Stimulated activated naive CD4-positive, alpha-beta T cell treated with Interleukin-2 at 50 U/mL for 16 hours (primary cell): ENCODE data around the gene FOXR1.
A peak's percentile ranks its signal among the peaks of the same experiment; 100 is the strongest.
"Not testable (repeated sequence)": the region's sequence is repeated elsewhere in the genome, so short reads cannot be mapped to it uniquely, and the experiment has no call there.

ENCODE experiments used
- DNase-seq: peaks from one replicate; lab custom pipeline; 2025; lab: John Stamatoyannopoulos, UW

The FOXR1 gene

DNA sequence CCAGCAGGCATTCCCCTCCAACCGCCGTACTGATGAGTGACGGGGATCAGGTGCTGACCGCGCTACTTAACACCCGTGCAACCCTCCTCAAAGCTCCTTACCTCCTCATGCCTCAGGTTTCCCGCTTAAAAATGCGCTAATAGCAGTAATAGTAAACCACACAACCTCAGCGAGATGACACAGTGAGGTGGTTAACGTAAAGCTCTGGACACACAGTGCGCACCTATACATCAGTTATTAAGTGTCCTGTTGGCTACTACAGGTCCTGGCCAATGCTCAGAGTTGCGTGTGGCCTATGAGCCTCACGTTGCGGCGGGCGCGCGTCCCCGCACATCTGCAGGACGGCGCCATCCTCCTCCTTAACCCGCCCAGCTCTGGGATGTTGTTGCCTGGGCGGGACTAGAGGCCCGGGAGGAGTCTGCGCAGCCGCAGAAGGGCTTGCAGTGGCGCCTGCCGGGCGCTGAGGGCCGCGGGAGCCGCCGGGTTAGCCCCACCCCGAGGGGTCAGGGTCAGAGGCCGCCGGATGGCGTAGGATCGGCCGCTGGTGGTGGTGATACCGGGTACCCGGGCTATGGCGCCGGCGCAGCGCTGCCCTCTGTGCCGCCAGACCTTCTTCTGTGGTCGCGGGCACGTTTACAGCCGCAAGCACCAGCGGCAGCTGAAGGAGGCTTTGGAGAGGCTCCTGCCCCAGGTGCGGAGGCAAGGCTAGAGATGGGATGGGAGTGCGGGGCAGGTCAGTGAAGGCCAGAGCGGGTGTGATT lies 26.2 kb downstream of the FOXR1 start, which contains the start of gene CENATAC:
Gene CENATAC (plus strand): TSS at position 512 of the 761 bp plus-strand sequence. CDS start 60 bp downstream, at position 572.
- peak; percentile 94 for DNase-seq

- DNase-seq: peak; percentile 9
These were observed 26.8 kb downstream of the FOXR1 start for GRCh38 chr11:118998388-118998717.

DNA sequence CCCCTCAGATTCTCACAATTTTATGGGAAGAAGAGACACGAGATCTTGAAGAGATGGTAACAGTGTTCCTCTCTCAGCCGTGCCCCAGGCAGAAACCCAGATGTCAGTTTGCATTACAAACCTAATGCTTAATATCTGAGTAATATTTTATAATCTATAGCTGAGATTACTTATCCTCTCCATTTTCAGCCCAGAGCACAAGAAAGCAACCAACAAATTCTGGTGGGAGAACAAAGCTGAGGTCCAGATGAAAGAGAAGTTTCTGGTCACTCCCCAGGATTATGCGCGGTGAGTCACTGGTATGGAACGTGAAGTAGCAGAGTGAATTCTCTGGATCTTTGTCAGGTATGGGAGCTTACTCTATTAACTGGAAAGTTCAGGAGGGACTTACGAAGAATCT lies 27.3 kb downstream of the FOXR1 start:
- DNase-seq: no peak

DNA sequence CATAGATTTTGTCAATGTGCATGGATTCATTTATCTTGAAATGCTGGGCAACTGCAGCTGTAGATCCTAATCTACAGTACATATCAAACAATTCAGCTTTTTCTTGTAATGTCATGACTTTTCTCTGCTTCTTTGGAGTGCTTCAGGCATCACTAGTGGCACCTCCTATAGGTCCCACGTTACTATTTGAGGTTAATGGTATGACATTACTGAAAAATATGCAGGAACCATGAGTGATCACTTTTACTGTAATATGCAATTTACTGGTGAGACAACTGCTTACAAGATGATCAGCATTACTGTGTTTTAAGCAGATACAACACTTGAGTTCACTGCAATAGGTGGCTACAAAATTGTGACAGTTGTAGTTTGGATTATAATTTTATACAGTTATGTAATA lies 29.3 kb downstream of the FOXR1 start:
- DNase-seq: no peak

DNA sequence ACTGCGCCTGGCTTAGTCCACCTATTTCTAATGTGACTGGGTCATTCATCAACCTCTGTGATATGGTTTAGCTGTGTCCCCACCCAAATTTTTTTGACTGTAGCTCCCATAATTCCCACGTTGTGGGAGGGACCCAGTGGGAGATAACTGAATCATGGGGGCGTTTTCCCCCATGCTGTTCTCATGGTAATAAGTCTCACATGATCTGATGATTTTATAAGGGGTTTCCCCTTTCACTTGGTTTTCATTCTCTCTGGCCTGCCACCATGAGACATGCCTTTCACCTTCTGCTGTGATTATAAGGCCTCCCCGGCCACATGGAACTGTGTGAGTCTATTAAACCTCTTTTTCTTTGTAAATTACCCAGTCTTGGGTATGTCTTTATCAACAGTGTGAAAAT lies 35.1 kb downstream of the FOXR1 start:
- DNase-seq: no peak

DNA sequence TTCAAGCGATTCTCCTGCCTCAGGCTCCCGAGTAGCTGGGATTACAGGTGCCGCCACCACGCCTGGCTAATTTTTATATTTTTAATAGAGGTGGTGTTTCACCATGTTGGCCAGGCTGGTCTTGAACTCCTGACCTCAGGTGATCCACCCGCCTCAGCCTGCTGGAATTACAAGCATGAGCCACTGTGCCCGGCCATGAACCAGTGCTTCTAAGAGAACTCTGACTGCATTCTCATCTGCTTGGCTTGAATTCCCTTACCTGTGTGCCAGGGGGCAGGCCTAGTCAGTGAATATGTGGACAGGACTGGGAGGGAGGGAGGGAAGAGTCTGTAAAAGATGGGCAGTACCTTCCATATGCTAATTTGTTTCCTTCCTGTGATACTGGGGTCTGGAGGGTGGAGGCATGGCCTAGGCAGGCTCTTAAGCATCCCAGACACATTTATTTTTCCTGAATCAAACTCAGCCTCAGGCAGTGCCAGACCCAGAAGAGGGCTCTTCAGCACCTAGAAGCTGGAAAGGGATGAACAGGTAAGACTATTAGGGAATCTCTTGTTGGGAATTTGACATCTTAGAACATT lies 40.0 kb downstream of the FOXR1 start:
- no peak for DNase-seq

GRCh38 chr11:119012629-119013170 lies 41.1 kb downstream of the FOXR1 start:
- no peak for DNase-seq

GRCh38 chr11:119014209-119014924 lies 42.8 kb downstream of the FOXR1 start:
- DNase-seq: no peak

GRCh38 chr11:119015054-119015611 lies 43.6 kb downstream of the FOXR1 start:
- no peak for DNase-seq

- DNase-seq: no peak
These were observed 44.9 kb downstream of the FOXR1 start for GRCh38 chr11:119016216-119017009.

DNA sequence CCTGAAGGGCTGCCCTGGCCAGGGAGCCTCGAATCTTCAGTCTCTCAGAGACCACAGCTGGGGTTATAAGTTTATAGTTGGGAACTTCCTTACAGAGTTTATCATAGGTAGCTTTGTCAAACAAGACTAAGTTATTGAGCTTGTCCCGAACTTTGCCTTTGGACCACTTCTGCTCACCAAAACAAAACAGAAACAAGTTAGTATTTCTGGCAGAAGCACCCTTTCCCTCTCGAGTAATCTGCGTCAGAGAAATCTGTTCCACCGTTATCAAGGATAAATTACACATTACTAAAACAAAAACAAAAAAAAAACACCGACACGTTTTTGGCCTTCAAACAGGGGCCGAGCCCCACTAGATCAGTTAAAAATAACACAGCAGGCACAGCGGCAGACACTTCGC lies 45.8 kb downstream of the FOXR1 start:
- DNase-seq: not testable (repeated sequence)

DNA sequence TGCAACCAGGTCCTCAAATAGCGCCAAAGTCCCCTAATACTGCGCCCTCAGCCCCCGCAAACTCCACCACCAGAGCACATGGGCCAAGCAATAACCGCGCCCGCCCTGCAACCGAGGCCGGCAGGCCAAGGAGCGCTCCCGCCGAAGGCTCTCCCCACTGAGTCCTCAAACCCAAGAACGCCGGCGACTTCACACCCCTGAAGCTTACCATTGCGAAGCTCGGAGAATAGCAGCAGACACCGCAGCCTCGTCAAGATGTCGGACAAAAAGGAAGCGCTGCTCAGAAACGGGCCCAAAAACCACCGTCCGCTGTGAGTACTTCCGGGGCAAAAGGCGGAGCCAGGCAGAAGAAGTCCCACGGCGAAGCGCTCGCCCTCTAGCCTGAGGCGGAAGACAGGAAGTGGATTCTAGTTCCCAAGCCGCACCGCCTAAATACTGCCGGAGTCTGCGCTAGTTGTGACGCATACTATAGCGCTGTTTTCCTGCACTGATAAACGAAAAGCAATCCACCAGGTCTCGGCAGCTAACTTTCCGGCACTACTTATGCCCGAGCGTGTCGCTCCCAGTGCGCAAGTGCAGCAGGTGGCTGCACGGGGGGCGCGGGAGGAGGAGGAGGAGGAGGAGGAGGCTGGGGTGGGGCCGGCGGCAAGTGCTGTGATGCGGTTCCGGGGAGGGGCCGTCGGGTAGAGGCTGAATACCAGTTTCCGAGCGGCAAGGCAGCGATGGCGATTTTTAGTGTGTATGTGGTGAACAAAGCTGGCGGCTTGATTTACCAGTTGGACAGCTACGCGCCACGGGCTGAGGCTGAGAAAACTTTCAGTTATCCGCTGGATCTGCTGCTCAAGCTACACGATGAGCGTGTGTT lies 46.7 kb downstream of the FOXR1 start, which contains the start of the genes RPS25 and TRAPPC4:
Gene RPS25 (minus strand): TSS at position 270 of the 865 bp plus-strand sequence. CDS start 59 bp downstream, at position 211.
Gene TRAPPC4 (plus strand): TSS at position 693 of the 865 bp plus-strand sequence. CDS start 30 bp downstream, at position 723.
- peak; percentile 97 for DNase-seq

GRCh38 chr11:119019996-119020395 lies 48.4 kb downstream of the FOXR1 start:
- no peak for DNase-seq

DNA sequence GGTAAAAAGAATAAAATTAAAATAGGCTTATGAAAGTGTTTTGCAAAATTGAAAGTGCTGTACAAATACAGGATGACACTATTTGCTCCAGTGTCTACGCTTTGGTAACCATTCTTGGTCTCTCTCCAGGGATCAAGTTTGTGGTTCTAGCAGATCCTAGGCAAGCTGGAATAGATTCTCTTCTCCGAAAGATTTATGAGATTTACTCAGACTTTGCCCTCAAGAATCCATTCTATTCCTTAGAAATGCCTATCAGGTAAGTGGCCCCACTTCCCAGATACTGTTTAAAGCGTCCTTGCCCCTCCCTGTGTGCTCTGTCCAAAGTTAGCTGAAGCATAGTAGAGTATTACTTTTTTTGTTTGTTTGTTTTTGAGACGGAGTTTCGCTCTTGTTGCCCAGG lies 50.1 kb downstream of the FOXR1 start:
- no peak for DNase-seq

DNA sequence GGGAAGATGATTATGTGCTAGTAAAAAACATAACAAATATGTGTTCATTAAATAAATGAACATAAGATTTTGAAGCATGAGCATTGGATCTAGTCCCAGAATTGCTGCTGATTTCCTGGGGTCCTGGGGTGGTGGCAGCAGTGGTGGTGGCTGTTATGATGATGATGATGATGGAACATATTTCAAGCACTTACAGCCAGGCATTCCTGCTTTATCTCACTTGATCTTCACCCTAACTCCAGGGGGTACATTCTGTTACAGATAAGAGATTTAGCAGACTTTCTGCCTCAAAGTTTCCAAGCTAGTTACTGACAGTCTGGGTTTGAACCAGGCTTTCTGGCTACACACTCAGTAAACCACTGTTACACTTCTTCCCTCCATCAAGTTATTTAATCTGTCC lies 52.2 kb downstream of the FOXR1 start:
- no peak for DNase-seq

- DNase-seq: no peak
These were observed 53.0 kb downstream of the FOXR1 start for GRCh38 chr11:119024430-119025098.

DNA sequence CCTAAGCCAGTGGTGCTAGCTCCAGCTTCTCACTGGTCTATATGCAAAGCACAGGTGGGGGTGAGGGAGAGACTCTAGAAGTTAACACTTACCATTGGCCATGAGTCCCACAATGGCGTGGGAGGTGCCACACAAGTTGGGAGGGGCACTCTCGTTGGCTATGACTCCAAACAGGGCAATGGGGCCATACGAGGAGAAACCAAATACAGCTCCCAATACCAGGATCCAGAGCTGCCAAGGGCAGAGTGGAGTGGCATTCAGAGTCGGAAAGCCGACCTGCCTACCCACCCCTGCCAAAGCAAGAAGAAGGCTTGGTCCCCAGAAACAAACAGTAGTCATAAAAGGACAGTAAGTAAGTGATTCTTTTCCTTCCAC lies 53.5 kb downstream of the FOXR1 start:
- DNase-seq: no peak

- no peak for DNase-seq
These were observed 54.0 kb downstream of the FOXR1 start for GRCh38 chr11:119025541-119025940.

DNA sequence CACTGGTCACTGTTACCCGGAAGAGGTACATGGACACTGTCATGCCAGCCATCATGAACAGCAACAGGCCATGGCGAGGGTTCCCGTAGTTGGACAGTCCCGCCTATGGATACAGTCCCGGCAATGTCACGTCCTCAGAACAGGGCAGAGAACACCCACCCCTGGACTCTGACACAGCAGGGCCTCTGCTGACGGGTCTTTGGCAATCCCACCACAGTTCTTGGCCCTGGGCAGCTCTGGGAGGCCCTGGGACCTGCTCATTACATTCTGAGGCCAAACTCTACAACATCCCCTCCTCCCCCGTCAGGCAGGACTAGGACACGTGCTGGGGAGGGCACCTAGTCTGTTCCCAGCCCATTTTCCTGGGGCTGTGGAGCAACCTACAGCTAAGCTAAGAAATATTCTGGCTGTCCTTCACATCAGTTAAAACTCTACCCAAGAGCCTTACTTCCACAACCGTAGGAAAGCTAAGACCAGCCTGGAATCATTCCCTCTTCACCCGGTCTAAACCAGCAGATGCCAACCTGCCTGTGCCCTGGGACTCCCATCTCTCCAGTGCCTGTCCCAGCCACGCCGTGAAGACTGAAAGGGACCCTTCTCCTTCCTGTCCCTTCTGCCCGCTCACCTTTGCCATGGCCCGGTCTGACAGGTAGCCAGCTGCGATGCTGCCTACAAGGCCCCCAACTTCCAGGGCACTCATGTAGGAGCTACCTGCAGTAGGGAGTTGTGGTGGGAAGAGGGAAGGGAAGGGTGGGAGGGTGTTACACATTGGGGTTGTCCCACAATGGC lies 54.6 kb downstream of the FOXR1 start:
- DNase-seq: no peak
